ENCODE data around the gene GATA5.

GRCh38 chr20:62476056-62476838, 452 bp upstream of the GATA5 start:
- TF ChIP-seq CTCF (IDR thresholded peaks at IDR 0.05; ENCODE audit: insufficient read depth, low read length, poor library complexity, severe bottlenecking) (no peak), EZH2phosphoT487 (conservative IDR thresholded peaks at IDR 0.05; ENCODE audit: low read length) (no peak)

Measured in SU-DHL-6 (cell line).